PC-3 (cell line): ENCODE measurements around the gene CS. TPM values are rescaled to one million over a fixed set of nuclear protein-coding genes. Genes with fewer than 3 reads are reported as not detected.
"Not testable (repeated sequence)": the region's sequence is repeated elsewhere in the genome, so short reads cannot be mapped to it uniquely, and the experiment has no call there.

Experiments
- ATAC-seq: fragments of 200-7000 bp; cut with Tn5 transposase; 2 replicates; pipeline ENCODE4 v1.9.1; 2020; ENCODE audit warnings: mild to moderate bottlenecking, moderate library complexity
- Bru-seq: library from RNA; stranded (reverse); fragments of 400-500 nt; gene quantifications from one replicate; lab custom pipeline; 2021; lab: Mats Ljungman, UMichigan
- BruChase-seq, 2 experiments: library from RNA; stranded (reverse); fragments of 400-500 nt; gene quantifications; one replicate each; lab custom pipeline; 2021; lab: Mats Ljungman, UMichigan
- BruUV-seq: library from RNA; stranded (reverse); fragments of 400-500 nt; replicated peaks from 2 replicates; lab custom pipeline; 2021; lab: Mats Ljungman, UMichigan
- CTCF ChIA-PET: fragments of 300-600 bp; sonication (Branson Sonifier 250); formaldehyde crosslinking; loops from one replicate; lab custom pipeline; 2022; ENCODE audit warnings: antibody characterized with exemption; lab: Charles Lee
- POLR2A ChIA-PET: fragments of 300-600 bp; sonication (Branson Sonifier 250); formaldehyde crosslinking; loops from one replicate; lab custom pipeline; 2022; ENCODE audit warnings: antibody characterized with exemption; ENCODE audit not compliant: unreplicated experiment; lab: Charles Lee
- DNase-seq: peaks from one replicate; pipeline ENCODE4 v3.0.0-alpha.2; 2015
- H2AFZ ChIP-seq: fragments of 300-600 bp; sonication (generic); 2 replicates; pipeline ENCODE4 v1.6.0; 2016; ENCODE audit warnings: antibody characterized with exemption, low read length
- H3F3A ChIP-seq: fragments of 300-600 bp; sonication (generic); one replicate; pipeline ENCODE4 v1.6.0; 2017; ENCODE audit warnings: antibody characterized with exemption, low read length, control low read depth, mild to moderate bottlenecking; ENCODE audit not compliant: unreplicated experiment
- H3K27ac ChIP-seq: fragments of 300-600 bp; sonication (generic); 2 replicates; pipeline ENCODE4 v1.5.1; 2016; ENCODE audit warnings: mild to moderate bottlenecking, low read length
- H3K27me3 ChIP-seq: fragments of 300-600 bp; sonication (generic); 2 replicates; pipeline ENCODE4 v1.6.1; 2016; ENCODE audit warnings: low read length, mixed read lengths
- H3K36me3 ChIP-seq: fragments of 300-600 bp; sonication (generic); 2 replicates; pipeline ENCODE4 v1.6.1; 2016; ENCODE audit warnings: low read depth, mixed run types, low read length, mixed read lengths
- H3K4me1 ChIP-seq: fragments of 300-600 bp; sonication (generic); 2 replicates; pipeline ENCODE4 v1.5.1; 2016; ENCODE audit warnings: low read length; ENCODE audit not compliant: insufficient read depth
- H3K4me2 ChIP-seq: fragments of 300-600 bp; sonication (generic); 2 replicates; pipeline ENCODE4 v1.6.0; 2016; ENCODE audit warnings: low read length
- H3K4me3 ChIP-seq: fragments of 300-600 bp; sonication (generic); 2 replicates; pipeline ENCODE4 v1.5.1; 2016; ENCODE audit warnings: mild to moderate bottlenecking, low read length, mixed read lengths
- H3K79me2 ChIP-seq: fragments of 300-600 bp; sonication (generic); 2 replicates; pipeline ENCODE4 v1.6.1; 2017; ENCODE audit warnings: low read length, mixed read lengths
- H3K9ac ChIP-seq: fragments of 300-600 bp; sonication (generic); 2 replicates; pipeline ENCODE4 v1.6.0; 2016; ENCODE audit warnings: mild to moderate bottlenecking, low read length
- H3K9me2 ChIP-seq: fragments of 300-600 bp; sonication (generic); replicated peaks from 2 replicates; pipeline ENCODE4 v1.6.1; 2016; ENCODE audit warnings: mixed run types, low read length, mixed read lengths
- H3K9me3 ChIP-seq: fragments of 300-600 bp; sonication (generic); 2 replicates; pipeline ENCODE4 v1.6.1; 2016; ENCODE audit warnings: low read length, mixed read lengths
- H4K20me1 ChIP-seq: fragments of 300-600 bp; sonication (generic); 2 replicates; pipeline ENCODE4 v1.6.1; 2016; ENCODE audit warnings: low read length, mixed read lengths
- EZH2 ChIP-seq: fragments of 300-600 bp; sonication (generic); IDR thresholded peaks from one replicate; pipeline ENCODE4 v1.6.1; 2017; ENCODE audit warnings: antibody characterized with exemption, mild to moderate bottlenecking, low read length; ENCODE audit not compliant: unreplicated experiment
- EZH2phosphoT487 ChIP-seq: fragments of 300-600 bp; sonication (generic); IDR thresholded peaks from 2 replicates; pipeline ENCODE4 v1.6.1; 2018; ENCODE audit warnings: mild to moderate bottlenecking, antibody characterized with exemption, low read length, borderline replicate concordance
- intact Hi-C: fragments of 100-400 bp; cut with micrococcal nuclease; formaldehyde crosslinking; loops from 2 replicates; pipeline ENCODE4 v1.9.0; 2023
- long read RNA-seq: library from polyadenylated mRNA; unstranded; transcript quantifications from one replicate; pipeline ENCODE4 v2.0.0, GENCODE V29; 2021; ENCODE audit not compliant: unreplicated experiment
- total RNA-seq: library from RNA; depleted of rRNA; stranded (reverse); fragments of >200 nt; gene quantifications from 2 replicates; pipeline ENCODE4 v1.2.3, GENCODE V29; 2014; rRNA removed
- TF ChIP-seq, protein P1 (sequence below): fragments of 300-600 bp; sonication (generic); conservative IDR thresholded peaks from 2 replicates; pipeline ENCODE4 v1.5.1; 2017; ENCODE audit warnings: antibody characterized with exemption, low read depth, mild to moderate bottlenecking, low read length

Gene CS
- total RNA-seq (182 and 199 TPM in 2 replicates), Bru-seq, nascent RNA (percentile 86 among the genes with signal in this experiment), BruChase-seq, experiment 1, labeled RNA remaining after a 6-hour chase (percentile 98 among the genes with signal in this experiment), BruChase-seq, experiment 2, labeled RNA remaining after a 2-hour chase (percentile 94 among the genes with signal in this experiment)
- long read RNA-seq, transcript CS-212 (12 exons, 3,057 nt), result minor isoform, 5 of 304 reads
- long read RNA-seq, transcript CS-201 (11 exons, 2,975 nt), result major isoform, 196 of 304 reads
- long read RNA-seq, partial matches to known transcripts, result 46 of 304 reads
- long read RNA-seq, other reads (novel, unspliced or antisense), result 56 of 304 reads

GRCh38 chr12:56299853-56300643, at the start of gene CS:
CS (minus strand) TSS chr12:56300330; CDS start chr12:56300201, 129 bp downstream.
- Histone ChIP-seq H3K79me2 (peaks cover 50% of the 10 kb centered on the region), H3K4me2 (peak within 1 kb of the TSS; percentile 87), H4K20me1 (peaks cover 23% of the 10 kb centered on the region; the same call in 1 of the 2 replicates), H3K9ac (peak within 1 kb of the TSS; percentile 89), H3K4me1 (peaks cover 39% of the 10 kb centered on the region), H3K4me3 (peak within 1 kb of the TSS; percentile 96), H3K9me3 (no peaks in the 10 kb centered on the region), H3K27me3 (no peaks in the 10 kb centered on the region), H3K27ac (peak within 1 kb of the TSS; percentile 69), H3K9me2 (no peaks in the 10 kb centered on the region), H3F3A (no peaks in the 10 kb centered on the region), H3K36me3 (peaks cover 18% of the 10 kb centered on the region), H2AFZ (peak within 1 kb of the TSS; percentile 87)
- TF ChIP-seq, protein P1, sequence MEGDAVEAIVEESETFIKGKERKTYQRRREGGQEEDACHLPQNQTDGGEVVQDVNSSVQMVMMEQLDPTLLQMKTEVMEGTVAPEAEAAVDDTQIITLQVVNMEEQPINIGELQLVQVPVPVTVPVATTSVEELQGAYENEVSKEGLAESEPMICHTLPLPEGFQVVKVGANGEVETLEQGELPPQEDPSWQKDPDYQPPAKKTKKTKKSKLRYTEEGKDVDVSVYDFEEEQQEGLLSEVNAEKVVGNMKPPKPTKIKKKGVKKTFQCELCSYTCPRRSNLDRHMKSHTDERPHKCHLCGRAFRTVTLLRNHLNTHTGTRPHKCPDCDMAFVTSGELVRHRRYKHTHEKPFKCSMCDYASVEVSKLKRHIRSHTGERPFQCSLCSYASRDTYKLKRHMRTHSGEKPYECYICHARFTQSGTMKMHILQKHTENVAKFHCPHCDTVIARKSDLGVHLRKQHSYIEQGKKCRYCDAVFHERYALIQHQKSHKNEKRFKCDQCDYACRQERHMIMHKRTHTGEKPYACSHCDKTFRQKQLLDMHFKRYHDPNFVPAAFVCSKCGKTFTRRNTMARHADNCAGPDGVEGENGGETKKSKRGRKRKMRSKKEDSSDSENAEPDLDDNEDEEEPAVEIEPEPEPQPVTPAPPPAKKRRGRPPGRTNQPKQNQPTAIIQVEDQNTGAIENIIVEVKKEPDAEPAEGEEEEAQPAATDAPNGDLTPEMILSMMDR, result no peak
- TF ChIP-seq EZH2 (no peak), EZH2phosphoT487 (no peak)
- DNase-seq (peak; percentile 99), ATAC-seq (peak; percentile 95)
- BruUV-seq, result no TSS peak
- ChIA-PET POLR2A (interaction anchor here (0.6 to 0.7 kb wide), 3 partner anchors 16 to 360 kb away, joined by 3 read pairs; no protein-coding TSS in a partner anchor), CTCF (no interaction called here)
- intact Hi-C loops, result no loop called here

DNA sequence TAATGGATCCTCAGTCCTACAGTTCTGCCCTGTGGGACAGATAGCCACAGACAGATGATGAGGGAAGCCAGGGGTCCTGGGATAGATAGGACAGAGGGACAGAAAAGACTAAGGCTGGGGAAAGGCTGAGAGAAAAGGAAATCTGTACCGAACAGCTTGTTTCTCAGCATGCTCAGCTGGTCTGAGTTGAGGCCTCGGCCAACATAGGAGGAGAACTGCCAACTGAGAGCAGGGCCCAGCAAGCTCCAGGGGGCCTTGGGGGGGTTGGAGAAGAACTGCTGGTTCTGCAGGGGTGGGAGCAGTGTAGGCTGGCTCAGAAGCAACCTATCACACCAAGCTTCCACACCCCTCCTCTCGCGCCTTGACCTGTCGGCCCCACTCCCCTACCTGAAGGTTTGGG, 48.6 kb upstream of the CS start:
- Histone ChIP-seq H3K4me2 (no peak overlapping the region), H3K36me3 (peaks cover 27% of the 10 kb centered on the region; the same call in 1 of the 2 replicates), H3K4me3 (no peak overlapping the region), H3K27ac (no peak overlapping the region), H3K9me3 (no peaks in the 10 kb centered on the region), H2AFZ (no peak overlapping the region), H3K9ac (no peak overlapping the region), H3K27me3 (no peaks in the 10 kb centered on the region), H3K79me2 (no peaks in the 10 kb centered on the region), H3F3A (peaks cover 4% of the 10 kb centered on the region), H3K9me2 (no peaks in the 10 kb centered on the region), H3K4me1 (peaks cover 29% of the 10 kb centered on the region), H4K20me1 (no peaks in the 10 kb centered on the region)
- no TSS peak for BruUV-seq
- DNase-seq, result no peak
- CTCF ChIA-PET, result no interaction called here
- POLR2A ChIA-PET, result no interaction called here
- TF ChIP-seq EZH2 (no peak), EZH2phosphoT487 (no peak)
- TF ChIP-seq, protein P1, result no peak
- no peak for ATAC-seq
- intact Hi-C loops, result no loop called here

- ATAC-seq, H3K9me3 ChIP-seq, H2AFZ ChIP-seq, H3K79me2 ChIP-seq, DNase-seq, H4K20me1 ChIP-seq, H3K27ac ChIP-seq, H3F3A ChIP-seq, POLR2A ChIA-PET, H3K9ac ChIP-seq, BruUV-seq, intact Hi-C loops, H3K4me3 ChIP-seq, H3K27me3 ChIP-seq, H3K4me2 ChIP-seq, CTCF ChIA-PET, H3K9me2 ChIP-seq: not testable (repeated sequence)
- H3K4me1 ChIP-seq, result peaks cover 24% of the 10 kb centered on the region
- peaks cover 32% of the 10 kb centered on the region; the same call in 1 of the 2 replicates for H3K36me3 ChIP-seq
These were observed 47.1 kb upstream of the CS start for GRCh38 chr12:56347255-56347654.
